IPS-18c (cell line): ENCODE measurements around the gene NECAB3.
"Not testable (repeated sequence)": the region's sequence is repeated elsewhere in the genome, so short reads cannot be mapped to it uniquely, and the experiment has no call there.

Experiments used
- H3K4me3 ChIP-seq: 2 replicates; pipeline ENCODE4 v1.7.0; 2013; ENCODE audit warnings: low read depth, mild to moderate bottlenecking, low read length, moderate library complexity; ENCODE audit not compliant: insufficient read depth
- H3K9me3 ChIP-seq: one replicate; pipeline ENCODE4 v1.6.1; 2013; ENCODE audit warnings: mild to moderate bottlenecking, low read length, moderate library complexity; ENCODE audit not compliant: control insufficient read depth, insufficient read depth

Gene NECAB3

DNA sequence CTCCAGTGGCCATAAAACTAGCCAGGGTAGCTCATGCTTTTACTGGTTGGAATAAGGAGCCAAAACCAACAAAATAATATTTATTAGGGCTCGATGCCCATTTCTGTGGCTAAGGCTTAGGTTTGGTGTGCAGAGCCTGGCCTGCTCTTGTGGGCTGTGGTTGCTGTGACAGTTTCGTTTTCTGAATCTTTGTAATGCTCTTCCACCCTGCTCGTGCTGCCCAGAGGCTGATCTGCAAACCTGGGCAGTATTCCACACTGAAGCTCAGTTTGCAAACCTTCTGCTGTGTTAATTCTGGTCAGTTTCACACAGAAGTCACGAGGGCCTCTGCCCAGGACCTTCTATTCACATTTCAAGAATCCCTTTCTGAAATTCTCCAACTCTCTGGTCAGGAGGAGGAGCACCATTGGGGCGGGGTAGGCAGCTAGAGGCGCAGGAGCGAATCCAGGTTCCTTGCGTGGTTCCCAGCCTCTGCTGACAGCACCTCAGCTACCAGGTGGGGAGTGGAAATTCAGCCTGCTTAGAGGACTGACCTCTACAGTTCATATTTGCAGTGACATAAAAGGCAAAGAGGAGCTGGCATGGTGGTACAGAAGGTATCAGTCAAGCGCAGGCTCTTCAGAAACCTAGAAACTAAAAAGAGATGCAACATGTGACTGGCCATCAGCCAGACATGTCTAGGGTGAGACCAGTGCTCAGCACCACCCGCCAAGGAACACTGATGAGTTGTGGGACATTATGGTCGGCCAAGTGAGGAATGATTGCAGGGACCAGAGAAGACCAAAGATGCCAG, 26.4 kb downstream of the NECAB3 start:
- H3K9me3 ChIP-seq: no peaks in the 10 kb centered on the region
- H3K4me3 ChIP-seq: no peak overlapping the region

DNA sequence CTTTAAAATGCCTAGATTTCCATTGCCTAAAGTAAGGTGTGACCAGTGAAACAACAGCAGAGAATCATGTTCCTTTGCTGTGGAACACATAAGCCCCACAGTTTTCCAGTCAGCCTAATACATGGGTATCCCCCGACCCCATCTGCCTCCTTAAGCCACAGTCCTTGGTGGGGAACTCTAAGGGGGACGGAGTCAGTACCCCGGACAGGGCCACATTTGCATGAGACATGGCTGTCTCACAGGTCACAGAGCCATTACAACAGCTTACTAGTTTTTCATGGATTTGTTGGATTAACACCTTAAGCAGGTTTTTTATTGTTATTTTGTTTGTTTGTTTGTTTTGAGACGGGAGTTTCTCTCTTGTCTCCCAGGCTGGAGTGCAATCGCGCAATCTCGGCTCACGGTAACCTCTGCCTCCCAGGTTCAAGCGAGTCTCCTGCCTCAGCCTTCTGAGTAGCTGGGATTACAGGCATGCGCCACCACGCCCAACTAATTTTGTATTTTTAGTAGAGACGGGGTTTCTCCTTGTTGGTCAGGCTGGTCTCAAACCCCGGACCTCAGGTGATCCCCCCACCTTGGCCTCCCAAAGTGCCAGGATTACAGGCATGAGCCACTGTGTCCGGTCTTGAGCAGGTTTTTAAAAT, 27.1 kb downstream of the NECAB3 start:
- not testable (repeated sequence) for H3K4me3 ChIP-seq, H3K9me3 ChIP-seq

DNA sequence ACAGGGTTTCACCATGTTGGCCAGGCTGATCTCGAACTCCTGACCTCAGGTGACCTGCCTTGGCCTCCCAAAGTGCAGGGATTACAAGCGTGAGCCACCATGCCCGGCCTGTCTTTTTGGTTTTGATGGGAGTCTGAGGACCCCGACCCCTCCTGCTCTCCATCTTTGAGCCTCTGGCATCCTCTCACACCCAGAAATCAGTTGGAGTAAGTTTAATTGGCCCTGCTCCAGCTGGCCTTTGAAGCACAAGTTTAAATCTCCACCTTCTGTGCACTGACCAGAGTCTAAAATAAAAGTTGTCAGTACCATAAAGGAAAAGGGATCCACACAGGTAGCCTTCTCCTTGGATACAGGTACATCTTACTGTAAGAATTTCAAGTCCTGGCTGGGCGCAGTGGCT, 28.0 kb downstream of the NECAB3 start:
- no peaks in the 10 kb centered on the region for H3K9me3 ChIP-seq
- H3K4me3 ChIP-seq: no peak overlapping the region

DNA sequence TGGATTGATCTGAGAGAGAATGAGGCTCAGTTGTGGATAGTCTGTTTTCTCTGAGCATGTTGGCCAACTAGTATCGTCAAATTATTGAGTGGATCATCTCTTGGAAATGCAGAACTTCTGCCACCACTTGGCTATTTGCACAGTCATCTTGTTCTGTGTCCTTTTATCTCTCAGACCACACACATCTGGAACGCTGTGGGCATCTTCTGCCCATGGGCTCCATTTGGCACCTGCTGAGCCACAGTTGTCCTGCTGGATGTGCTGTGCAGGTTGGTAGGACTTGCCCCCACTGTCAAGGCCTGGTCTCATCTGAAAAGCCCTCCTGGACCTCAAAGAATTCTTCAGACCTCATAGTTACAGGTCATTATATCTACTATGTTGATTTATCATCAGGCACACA, 28.8 kb downstream of the NECAB3 start:
- H3K4me3 ChIP-seq: no peak overlapping the region
- H3K9me3 ChIP-seq: no peaks in the 10 kb centered on the region

- H3K9me3 ChIP-seq: no peaks in the 10 kb centered on the region
These were observed 29.2 kb downstream of the NECAB3 start for GRCh38 chr20:33645072-33645358.

GRCh38 chr20:33644313-33645071, 29.7 kb downstream of the NECAB3 start:
- Histone ChIP-seq H3K4me3 (no peak overlapping the region), H3K9me3 (no peaks in the 10 kb centered on the region)

More at GRCh38 chr20:33645072-33645358, 29.2 kb downstream of the NECAB3 start:
- no peak overlapping the region for H3K4me3 ChIP-seq

GRCh38 chr20:33640287-33640686, 33.9 kb downstream of the NECAB3 start:
- Histone ChIP-seq H3K9me3 (no peaks in the 10 kb centered on the region), H3K4me3 (no peak overlapping the region)

GRCh38 chr20:33636776-33637175, 37.5 kb downstream of the NECAB3 start:
- no peaks in the 10 kb centered on the region for H3K9me3 ChIP-seq
- H3K4me3 ChIP-seq: no peak overlapping the region

- H3K4me3 ChIP-seq: no peak overlapping the region
- H3K9me3 ChIP-seq: no peaks in the 10 kb centered on the region
These were observed 38.9 kb downstream of the NECAB3 start for GRCh38 chr20:33635341-33635740.

GRCh38 chr20:33631910-33632309, 42.3 kb downstream of the NECAB3 start:
- H3K4me3 ChIP-seq, H3K9me3 ChIP-seq: not testable (repeated sequence)

- H3K4me3 ChIP-seq: no peak overlapping the region
These were observed 43.7 kb downstream of the NECAB3 start for GRCh38 chr20:33630507-33630906.

DNA sequence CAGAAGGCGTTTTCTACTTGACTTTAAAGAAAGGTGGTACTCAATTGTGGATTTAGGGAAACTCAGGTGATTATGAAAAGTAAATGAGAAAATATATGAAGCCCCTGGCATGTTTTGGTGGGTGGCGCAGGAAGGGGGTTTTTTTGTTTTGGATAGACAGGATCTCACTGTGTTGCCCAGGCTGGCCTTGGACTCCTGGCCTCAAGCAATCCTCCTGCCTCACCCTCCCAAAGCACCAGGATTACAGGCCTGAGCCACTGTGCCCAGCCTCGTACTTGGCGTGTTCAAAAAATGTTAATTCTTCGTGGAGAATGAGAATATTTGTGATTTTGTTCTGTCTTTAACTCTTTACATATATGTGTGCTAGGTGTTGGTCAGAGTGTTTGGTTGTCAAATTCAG, 44.2 kb downstream of the NECAB3 start:
- Histone ChIP-seq H3K4me3 (no peak overlapping the region), H3K9me3 (no peaks in the 10 kb centered on the region)

More at GRCh38 chr20:33630507-33630906, 43.7 kb downstream of the NECAB3 start:
- no peaks in the 10 kb centered on the region for H3K9me3 ChIP-seq

- Histone ChIP-seq H3K4me3 (no peak overlapping the region), H3K9me3 (no peaks in the 10 kb centered on the region)
These were observed 44.7 kb downstream of the NECAB3 start for GRCh38 chr20:33629533-33629932.

- no peaks in the 10 kb centered on the region for H3K9me3 ChIP-seq
- H3K4me3 ChIP-seq: no peak overlapping the region
These were observed 46.5 kb downstream of the NECAB3 start for GRCh38 chr20:33627577-33628216.

- H3K4me3 ChIP-seq: no peak overlapping the region
- H3K9me3 ChIP-seq: no peaks in the 10 kb centered on the region
These were observed 48.0 kb downstream of the NECAB3 start for GRCh38 chr20:33626190-33626589.

DNA sequence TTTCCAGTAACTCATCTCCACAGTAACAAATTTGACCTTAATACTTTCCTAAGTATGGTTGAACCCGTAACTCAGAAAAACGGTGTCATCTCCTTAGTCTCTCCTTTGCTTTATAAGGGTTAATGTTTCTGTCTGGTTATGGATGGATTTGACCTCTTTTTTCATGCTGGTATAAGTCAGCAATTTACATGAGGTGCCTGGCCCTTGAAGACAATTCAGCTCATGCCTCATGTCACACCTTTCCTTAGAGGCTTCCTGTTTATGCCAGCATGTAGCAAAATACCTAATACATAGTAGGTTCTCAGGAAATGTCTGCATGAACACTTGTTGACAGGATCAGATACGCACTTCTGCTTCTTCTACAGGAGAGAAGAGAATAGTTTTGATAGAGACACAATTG, 49.8 kb downstream of the NECAB3 start:
- Histone ChIP-seq H3K4me3 (no peak overlapping the region), H3K9me3 (no peaks in the 10 kb centered on the region)

DNA sequence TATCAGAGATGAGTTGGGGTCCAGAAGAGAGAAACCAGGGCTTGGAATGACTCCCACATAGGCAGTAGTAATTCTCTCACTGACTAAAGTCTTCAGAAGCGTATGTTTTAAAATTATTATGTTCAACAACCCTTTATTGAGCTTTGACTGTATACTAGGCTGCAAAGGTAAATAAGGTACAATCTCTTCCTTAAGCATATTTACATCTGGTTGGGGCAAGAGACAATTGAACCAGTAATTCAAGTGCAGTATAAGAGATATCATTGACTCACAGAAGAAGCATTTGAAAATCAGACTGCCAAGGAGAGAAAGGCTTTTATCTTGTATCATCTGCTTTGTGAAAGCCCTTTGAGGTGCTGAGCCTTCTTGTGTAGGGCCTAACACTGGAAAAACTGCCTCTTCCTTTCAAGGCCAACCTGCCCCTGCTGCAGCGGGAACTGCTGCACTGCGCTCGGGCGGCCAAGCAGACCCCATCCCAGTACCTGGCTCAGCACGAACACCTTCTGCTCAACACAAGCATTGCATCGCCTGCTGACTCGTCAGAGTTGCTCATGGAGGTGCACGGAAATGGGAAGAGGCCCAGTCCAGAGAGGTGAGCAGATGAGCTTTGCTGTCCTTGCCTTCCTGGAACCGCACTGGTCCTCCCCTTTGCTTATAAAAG, 51.4 kb downstream of the NECAB3 start:
- Histone ChIP-seq H3K9me3 (no peaks in the 10 kb centered on the region), H3K4me3 (no peak overlapping the region)
